Endothelial cell of umbilical vein (primary cell): ENCODE measurements around the gene AMFR. TPM values are rescaled to one million over a fixed set of nuclear protein-coding genes. Genes with fewer than 3 reads are reported as not detected.

Experiments
- BruUV-seq: library from RNA; stranded (reverse); fragments of 400-500 nt; replicated peaks from 2 replicates; lab custom pipeline; 2021; lab: Mats Ljungman, UMichigan
- CTCF ChIA-PET: fragments of 300-600, 350-600 bp; sonication (Branson Sonifier 250); formaldehyde crosslinking; loops from one replicate; lab custom pipeline; 2021; ENCODE audit warnings: antibody characterized with exemption, inconsistent platforms; lab: Charles Lee
- POLR2A ChIA-PET: fragments of 300-600, 350-600 bp; sonication (Branson Sonifier 250); formaldehyde crosslinking; loops from one replicate; lab custom pipeline; 2021; ENCODE audit warnings: antibody characterized with exemption, inconsistent platforms; lab: Charles Lee
- DNase-seq: peaks from one replicate; pipeline ENCODE4 v3.0.0-alpha.2; 2011; ENCODE audit warnings: low read depth, low spot score
- FAIRE-seq: peaks from 2 replicates; lab custom pipeline; 2011; peaks lifted over from hg19 to GRCh38; lab: Jason Lieb, UNC
- H2AFZ ChIP-seq: 2 replicates; pipeline ENCODE4 v1.6.0; 2012; ENCODE audit warnings: low read depth, low read length, control low read depth, inconsistent platforms
- H3K27ac ChIP-seq: 2 replicates; pipeline ENCODE4 v1.5.1; 2011; ENCODE audit warnings: low read depth, mild to moderate bottlenecking, control low read depth, low read length, moderate library complexity; ENCODE audit not compliant: insufficient read depth
- H3K27me3 ChIP-seq, 2 experiments: 2 replicates each; pipeline versions ENCODE4 v1.6.0 to v1.6.1; 2011; ENCODE audit warnings: low read length in 2 of 2, mixed read lengths in 1 of 2; ENCODE audit not compliant: control insufficient read depth in 2 of 2, insufficient read depth in 2 of 2
- H3K36me3 ChIP-seq, 2 experiments: 2 replicates in 1 of 2; 3 replicates in 1 of 2; pipeline ENCODE4 v1.5.1; 2011; ENCODE audit warnings: low read length in 2 of 2, mild to moderate bottlenecking in 1 of 2, moderate library complexity in 1 of 2; ENCODE audit not compliant: control insufficient read depth in 2 of 2, insufficient read depth in 2 of 2; ENCODE audit errors: extremely low read depth in 1 of 2
- H3K4me1 ChIP-seq: 3 replicates; pipeline ENCODE4 v1.5.1; 2011; ENCODE audit warnings: mild to moderate bottlenecking, low read length; ENCODE audit not compliant: control insufficient read depth, insufficient read depth; ENCODE audit errors: extremely low read depth
- H3K4me2 ChIP-seq: 2 replicates; pipeline ENCODE4 v1.6.1; 2011; ENCODE audit warnings: low read length, control low read depth, mixed read lengths; ENCODE audit not compliant: insufficient read depth
- H3K4me3 ChIP-seq, 3 experiments: fragments of 200-600 bp in 1 of 3; sonication (generic), shearing (Covaris generic) in 1 of 3; replicated peaks in 1 of 3; 2 replicates each; pipeline ENCODE4 v1.5.1; 2011 to 2016; ENCODE audit warnings: control low read depth in 3 of 3, low read length in 3 of 3, mild to moderate bottlenecking in 2 of 3, inconsistent platforms in 1 of 3, low read depth in 1 of 3, moderate library complexity in 1 of 3; ENCODE audit not compliant: insufficient read depth in 1 of 3
- H3K79me2 ChIP-seq: 2 replicates; pipeline ENCODE4 v1.6.0; 2012; ENCODE audit warnings: low read length, inconsistent platforms; ENCODE audit not compliant: control insufficient read depth, insufficient read depth
- H3K9ac ChIP-seq: replicated peaks from 2 replicates; pipeline ENCODE3; 2011; ENCODE audit warnings: low read length, control low read depth; ENCODE audit not compliant: insufficient read depth; ENCODE audit errors: extremely low read depth
- H3K9me1 ChIP-seq: replicated peaks from 3 replicates; pipeline ENCODE4 v1.6.0; 2011; ENCODE audit warnings: mild to moderate bottlenecking, low read length; ENCODE audit not compliant: control insufficient read depth, insufficient read depth; ENCODE audit errors: extremely low read depth
- H3K9me3 ChIP-seq: replicated peaks from 2 replicates; pipeline ENCODE4 v1.5.1; 2012; ENCODE audit warnings: low read length, inconsistent platforms; ENCODE audit not compliant: control insufficient read depth, insufficient read depth
- H4K20me1 ChIP-seq: replicated peaks from 2 replicates; pipeline ENCODE3; 2011; ENCODE audit warnings: mild to moderate bottlenecking, low read length; ENCODE audit not compliant: control insufficient read depth, insufficient read depth; ENCODE audit errors: extremely low read depth
- CTCF ChIP-seq, 2 donors: IDR thresholded peaks; 1 replicate in 1 of 2; 2 replicates in 1 of 2; pipeline ENCODE4 v1.5.1; 2011; ENCODE audit warnings: low read length in 2 of 2, mild to moderate bottlenecking in 2 of 2, moderate library complexity in 2 of 2, control low read depth in 1 of 2, inconsistent platforms in 1 of 2, low read depth in 1 of 2; ENCODE audit not compliant: insufficient read depth in 1 of 2; ENCODE audit errors: extremely low read depth in 1 of 2
- EZH2 ChIP-seq: IDR thresholded peaks from 2 replicates; pipeline ENCODE4 v1.6.1; 2012; ENCODE audit warnings: borderline replicate concordance, low read depth, mild to moderate bottlenecking, moderate library complexity, low read length, inconsistent platforms; ENCODE audit not compliant: severe bottlenecking
- FOS ChIP-seq: IDR thresholded peaks from 2 replicates; pipeline ENCODE4 v1.6.1; 2011; ENCODE audit warnings: mild to moderate bottlenecking, low read length, moderate library complexity, borderline replicate concordance; ENCODE audit not compliant: insufficient read depth
- GATA2 ChIP-seq: IDR thresholded peaks from 2 replicates; pipeline ENCODE4 v1.7.0; 2011; ENCODE audit warnings: low read depth, mild to moderate bottlenecking, moderate library complexity, mixed read lengths, low read length; ENCODE audit not compliant: insufficient read length, insufficient read depth
- JUN ChIP-seq: IDR thresholded peaks from 2 replicates; pipeline ENCODE4 v1.6.1; 2011; ENCODE audit warnings: borderline replicate concordance, low read depth; ENCODE audit not compliant: insufficient read length, insufficient read depth
- MAX ChIP-seq: IDR thresholded peaks from 2 replicates; pipeline ENCODE4 v1.6.1; 2011; ENCODE audit not compliant: insufficient read depth, insufficient read length
- MYC ChIP-seq: IDR thresholded peaks from one replicate; pipeline ENCODE4 v1.6.1; 2011; ENCODE audit warnings: mild to moderate bottlenecking, low read depth, low read length
- POLR2A ChIP-seq: IDR thresholded peaks from 2 replicates; pipeline ENCODE4 v1.6.1; 2012; ENCODE audit warnings: low read depth, mild to moderate bottlenecking, control low read depth, low read length
- POLR2AphosphoS5 ChIP-seq: IDR thresholded peaks from 2 replicates; pipeline ENCODE4 v1.6.1; 2012; ENCODE audit warnings: low read depth, mild to moderate bottlenecking, control low read depth, low read length, moderate library complexity; ENCODE audit not compliant: insufficient read depth
- dilution Hi-C: fragments of 300-500 bp; cut with MboI; formaldehyde crosslinking; loops from one replicate; pipeline ENCODE4 v1.15.0; 2019; ENCODE audit warnings: low sequenced_read_pairs; ENCODE audit not compliant: extremely low pct_ligation_motif_present
- intact Hi-C: fragments of 100-400 bp; cut with micrococcal nuclease; formaldehyde crosslinking; loops from one replicate; pipeline ENCODE4 v1.10.0; 2022
- polyA plus RNA-seq, 4 experiments: library from polyadenylated mRNA; depleted of rRNA in 3 of 4; stranded (reverse) in 3 of 4; unstranded in 1 of 4; fragments of >200 nt; gene quantifications; 2 replicates each; pipeline versions ENCODE4 v1.2.1 to v1.2.3, GENCODE V29; 2011 to 2012; ENCODE audit warnings: missing spikeins in 1 of 4
- total RNA-seq: library from RNA; stranded (reverse); gene quantifications from 2 replicates; pipeline ENCODE4 v1.2.3, GENCODE V29; 2021

Gene AMFR
- total and polyA plus RNA-seq, 2 donors (not counting 3 experiments of a cell fraction or from before 2014, with no cell fraction given): 66.5 to 71.7 TPM

GRCh38 chr16:56470666-56471065, 45.3 kb upstream of the AMFR start:
- Histone ChIP-seq H3K4me1 (no peaks in the 10 kb centered on the region), H3K9ac (no peak overlapping the region), H3K36me3 (peaks cover 25 to 46% of the 10 kb centered on the region in 2 experiments), H3K27me3 (no peaks in the 10 kb centered on the region), H4K20me1 (no peaks in the 10 kb centered on the region), H3K4me2 (no peak overlapping the region), H3K9me3 (no peaks in the 10 kb centered on the region), H3K9me1 (peaks cover 2% of the 10 kb centered on the region), H3K4me3 (no peak overlapping the region), H3K27ac (no peak overlapping the region), H2AFZ (no peak overlapping the region), H3K79me2 (no peaks in the 10 kb centered on the region)
- intact Hi-C loops (loop anchor here (10.0 kb wide), 1 partner anchor 234 kb away; no protein-coding TSS in a partner anchor), dilution Hi-C loops (no loop called here)
- TF ChIP-seq JUN: no peak
- no peak for TF ChIP-seq POLR2A
- TF ChIP-seq MYC: no peak
- TF ChIP-seq CTCF (IDR thresholded peaks at IDR 0.05; ENCODE audit: extremely low read depth in 1 of 2, insufficient read depth in 1 of 2, low read depth in 1 of 2, low read length in 2 of 2): no peak
- TF ChIP-seq MAX: no peak
- TF ChIP-seq EZH2: no peak
- TF ChIP-seq GATA2: no peak
- no peak for TF ChIP-seq FOS
- no peak for TF ChIP-seq POLR2AphosphoS5
- ChIA-PET CTCF (interaction anchor here (1.0 kb wide), 1 partner anchor 10 kb away, joined by 4 read pairs; no protein-coding TSS in a partner anchor), POLR2A (no interaction called here)
- no TSS peak for BruUV-seq
- no peak for FAIRE-seq
- DNase-seq: no peak
